Transverse colon (tissue), 4 donors: ENCODE measurements around the gene SECTM1. TPM values are rescaled to one million over a fixed set of nuclear protein-coding genes. Genes with fewer than 3 reads are reported as not detected.

Experiments used
- DNase-seq: peaks from one replicate; pipeline ENCODE4 v3.0.0-alpha.2; 2019
- H3K27ac ChIP-seq, 4 donors: fragments of 200-600 bp; sonication (generic); 2 replicates each; pipeline ENCODE4 v1.5.1; 2016 to 2018; ENCODE audit warnings: inconsistent platforms in 4 of 4
- H3K27me3 ChIP-seq: fragments of 200-600 bp; sonication (generic); 2 replicates; pipeline ENCODE4 v1.5.1; 2017; ENCODE audit warnings: inconsistent platforms
- H3K36me3 ChIP-seq, 4 donors: fragments of 200-600 bp; sonication (generic); 2 replicates each; pipeline ENCODE4 v1.5.1; 2017 to 2019; ENCODE audit warnings: inconsistent platforms in 4 of 4
- H3K4me1 ChIP-seq, 4 donors: fragments of 200-600 bp; sonication (generic); 2 replicates each; pipeline ENCODE4 v1.5.1; 2017 to 2020; ENCODE audit warnings: inconsistent platforms in 4 of 4
- H3K4me3 ChIP-seq, 4 donors: fragments of 200-600 bp; sonication (generic); 1 replicate in 1 of 4; 2 replicates in 3 of 4; pipeline versions ENCODE4 v1.5.1 to v1.6.1; 2017 to 2019; ENCODE audit warnings: inconsistent platforms in 4 of 4
- H3K9me3 ChIP-seq, 2 donors: fragments of 200-600 bp; sonication (generic); 2 replicates each; pipeline ENCODE4 v1.5.1; 2017 to 2019; ENCODE audit warnings: inconsistent platforms in 2 of 2
- EP300 ChIP-seq: sonication (generic); formaldehyde crosslinking; IDR thresholded peaks from one replicate; pipeline ENCODE4 v1.6.1; 2017; ENCODE audit warnings: antibody characterized with exemption, low read depth
- POLR2A ChIP-seq: fragments of 450-650 bp; IDR thresholded peaks from one replicate; pipeline ENCODE4 v1.6.1; 2016; ENCODE audit warnings: antibody characterized with exemption, mild to moderate bottlenecking, moderate library complexity
- POLR2AphosphoS5 ChIP-seq, 3 donors: sonication (generic); formaldehyde crosslinking; IDR thresholded peaks; one replicate each; pipeline ENCODE4 v1.6.1; 2016; ENCODE audit warnings: antibody characterized with exemption in 3 of 3
- WGBS, 2 donors: methylation state at CpG; one replicate each; pipeline ENCODE4 v1.1.5; 2018; ENCODE audit warnings: low coverage in 1 of 2; 5-methylcytosine and 5-hydroxymethylcytosine counted together
- in situ Hi-C, 4 donors: fragments of 200-750 bp; cut with MboI; loops; one replicate each; pipeline versions ENCODE4 v1.15.0 to v1.15.1; 2017; ENCODE audit warnings: low sequenced_read_pairs in 3 of 4, low pct_ligation_motif_present in 1 of 4, low pct_unique_long_range_greater_than_20kb in 1 of 4
- intact Hi-C: fragments of 100-400 bp; cut with DNase I; formaldehyde crosslinking; loops from one replicate; pipeline ENCODE4 v1.15.1; 2023; ENCODE audit warnings: low total_unique reads
- total RNA-seq, 4 donors: library from RNA; depleted of rRNA; stranded (reverse); fragments of >200 nt; gene quantifications; one replicate each; pipeline ENCODE4 v1.1.0, GENCODE V29; 2016
- TF ChIP-seq, protein P1 (sequence below), 5 experiments: fragments of 200-600 bp in 3 of 5; fragments of 450-650 bp in 2 of 5; sonication (generic) in 3 of 5; IDR thresholded peaks; 1 replicate in 2 of 5; 2 replicates in 3 of 5; pipeline ENCODE4 v1.5.1; 2016 to 2017; ENCODE audit warnings: antibody characterized with exemption in 5 of 5, inconsistent platforms in 3 of 5, mild to moderate bottlenecking in 2 of 5, moderate library complexity in 1 of 5

Gene SECTM1
- total RNA-seq, 4 donors from 2014 or later: 5.8 to 127 (median 107) TPM

DNA sequence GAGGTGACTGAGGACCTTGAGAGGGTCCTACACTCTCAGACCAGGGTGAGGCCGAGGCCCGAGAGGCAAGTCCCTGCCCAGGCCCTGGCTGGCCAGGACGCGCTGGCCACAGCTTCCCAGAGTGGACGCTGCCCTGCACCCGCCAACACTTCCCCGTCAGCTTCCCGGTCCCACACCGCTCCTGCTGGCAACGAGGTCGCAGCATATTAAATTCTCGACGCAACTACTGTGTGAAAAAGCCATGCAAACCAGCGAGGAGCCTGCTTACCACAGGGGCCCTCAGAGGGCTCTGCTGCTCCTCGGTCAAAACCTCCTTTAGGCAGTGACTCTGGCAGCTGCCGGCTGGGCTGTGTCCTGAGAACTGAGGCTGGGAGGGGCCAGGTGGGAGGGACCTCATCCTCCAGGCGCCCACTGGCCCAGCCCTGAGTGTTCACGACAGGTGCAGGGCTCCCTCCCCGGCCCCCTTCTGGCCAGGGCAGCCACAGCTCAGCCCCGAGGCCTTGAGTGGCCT, 23.3 kb upstream of the SECTM1 start:
- DNase-seq: peak; percentile 67
- TF ChIP-seq POLR2A (no peak), EP300 (no peak), POLR2AphosphoS5 (IDR thresholded peaks at IDR 0.05) (no peak)
- TF ChIP-seq, protein P1, sequence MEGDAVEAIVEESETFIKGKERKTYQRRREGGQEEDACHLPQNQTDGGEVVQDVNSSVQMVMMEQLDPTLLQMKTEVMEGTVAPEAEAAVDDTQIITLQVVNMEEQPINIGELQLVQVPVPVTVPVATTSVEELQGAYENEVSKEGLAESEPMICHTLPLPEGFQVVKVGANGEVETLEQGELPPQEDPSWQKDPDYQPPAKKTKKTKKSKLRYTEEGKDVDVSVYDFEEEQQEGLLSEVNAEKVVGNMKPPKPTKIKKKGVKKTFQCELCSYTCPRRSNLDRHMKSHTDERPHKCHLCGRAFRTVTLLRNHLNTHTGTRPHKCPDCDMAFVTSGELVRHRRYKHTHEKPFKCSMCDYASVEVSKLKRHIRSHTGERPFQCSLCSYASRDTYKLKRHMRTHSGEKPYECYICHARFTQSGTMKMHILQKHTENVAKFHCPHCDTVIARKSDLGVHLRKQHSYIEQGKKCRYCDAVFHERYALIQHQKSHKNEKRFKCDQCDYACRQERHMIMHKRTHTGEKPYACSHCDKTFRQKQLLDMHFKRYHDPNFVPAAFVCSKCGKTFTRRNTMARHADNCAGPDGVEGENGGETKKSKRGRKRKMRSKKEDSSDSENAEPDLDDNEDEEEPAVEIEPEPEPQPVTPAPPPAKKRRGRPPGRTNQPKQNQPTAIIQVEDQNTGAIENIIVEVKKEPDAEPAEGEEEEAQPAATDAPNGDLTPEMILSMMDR (IDR thresholded peaks at IDR 0.05): no peak
- peaks cover 0 to 2% (median 0%) of the 10 kb centered on the region in 4 donors for H3K4me1 ChIP-seq
- H3K27me3 ChIP-seq: peaks cover 38% of the 10 kb centered on the region
- H3K27ac ChIP-seq: no peak overlapping the region
- no peaks in the 10 kb centered on the region for H3K36me3 ChIP-seq
- WGBS, 2 donors: 37% methylated on average over 4 of the region's 20 CpGs; no CpG with 5 or more reads in 1 of the 2 donors
- intact Hi-C loops (loop anchor here (5.0 kb wide), 1 partner anchor 55 kb away; no protein-coding TSS in a partner anchor), in situ Hi-C loops (loop anchor here in 2 of 4 donors (5.0 to 10.0 kb wide), 3 partner anchors 50 to 198 kb away; partner anchors contain the start of genes HEXD (in 1 of the 2) and OGFOD3 (in 1 of the 2))
- no peaks in the 10 kb centered on the region for H3K9me3 ChIP-seq
- no peak overlapping the region for H3K4me3 ChIP-seq

DNA sequence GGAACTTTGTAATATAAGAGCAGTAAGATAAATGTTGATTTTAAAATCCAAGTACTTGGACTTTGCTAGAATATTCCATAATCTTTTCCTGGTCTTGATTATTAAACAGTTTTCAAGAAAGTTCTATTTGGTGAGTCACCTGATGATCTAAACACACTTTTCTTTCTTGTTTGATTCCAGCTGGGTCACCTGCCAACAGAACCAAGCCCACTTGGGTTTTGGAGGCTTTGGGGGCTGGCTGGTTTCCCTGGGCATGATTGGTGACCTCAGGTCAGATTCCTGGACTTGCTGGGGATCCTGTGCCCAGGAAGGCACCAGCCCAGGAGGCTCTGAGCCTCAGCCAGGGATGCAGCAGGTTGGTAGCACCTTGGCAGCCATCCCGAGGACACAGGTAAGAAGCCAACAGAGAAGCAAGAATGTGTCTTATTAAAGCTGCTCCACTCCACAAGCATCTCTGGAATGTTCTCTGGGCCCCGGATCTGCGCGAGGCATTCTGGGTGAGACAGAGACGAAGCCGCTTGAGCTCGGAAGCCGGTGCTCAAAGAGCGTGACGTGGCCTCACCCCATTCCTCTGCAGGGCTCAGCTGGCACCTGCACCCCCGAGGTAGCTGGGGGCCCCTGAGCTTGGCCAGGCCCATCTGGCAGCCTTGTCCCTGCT, 22.3 kb upstream of the SECTM1 start:
- intact Hi-C loops (loop anchor here (5.0 kb wide), 1 partner anchor 56 kb away; no protein-coding TSS in a partner anchor), in situ Hi-C loops (loop anchor here in 2 of 4 donors (5.0 to 10.0 kb wide), 3 partner anchors 51 to 199 kb away; partner anchors contain the start of genes HEXD (in 1 of the 2) and OGFOD3 (in 1 of the 2))
- Histone ChIP-seq H3K9me3 (no peaks in the 10 kb centered on the region), H3K4me3 (no peak overlapping the region), H3K4me1 (peaks cover 0 to 6% (median 0%) of the 10 kb centered on the region in 4 donors), H3K27ac (no peak overlapping the region), H3K27me3 (peaks cover 42% of the 10 kb centered on the region), H3K36me3 (no peaks in the 10 kb centered on the region)
- DNase-seq: no peak
- TF ChIP-seq, protein P1 (IDR thresholded peaks at IDR 0.05): no peak
- TF ChIP-seq POLR2AphosphoS5 (IDR thresholded peaks at IDR 0.05) (no peak), POLR2A (no peak), EP300 (no peak)
- 0 to 74% methylated on average over 1 to 10 of the region's 11 CpGs for WGBS, 2 donors

DNA sequence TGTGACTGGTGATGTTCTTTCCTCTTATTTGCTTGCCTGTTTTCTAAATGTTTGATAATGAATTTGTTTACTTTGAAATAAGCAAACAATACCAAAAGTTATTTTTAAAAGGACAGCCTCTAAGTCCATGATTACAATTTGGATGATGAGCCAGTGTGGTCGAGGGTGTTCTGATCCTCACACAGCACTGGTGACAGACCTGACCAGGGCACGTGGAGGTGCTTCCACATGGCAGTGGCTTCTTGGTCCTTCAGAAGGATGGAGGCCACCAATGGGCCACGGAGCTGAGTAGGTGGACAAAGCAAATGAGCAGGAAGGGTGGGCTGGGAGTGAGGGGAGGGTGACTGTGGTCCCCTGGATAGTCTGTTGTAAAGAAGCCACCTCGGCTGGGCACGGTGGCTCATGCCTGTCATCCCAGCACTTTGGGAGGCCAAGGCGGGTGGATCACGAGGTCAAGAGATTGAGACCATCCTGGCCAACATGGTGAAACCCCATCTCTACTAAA, 21.3 kb upstream of the SECTM1 start:
- Histone ChIP-seq H3K36me3 (no peaks in the 10 kb centered on the region), H3K9me3 (no peaks in the 10 kb centered on the region), H3K4me1 (peaks cover 0 to 6% (median 0%) of the 10 kb centered on the region in 4 donors), H3K4me3 (no peak overlapping the region), H3K27me3 (peaks cover 46% of the 10 kb centered on the region), H3K27ac (no peak overlapping the region)
- TF ChIP-seq POLR2A: no peak
- TF ChIP-seq EP300: no peak
- TF ChIP-seq, protein P1 (IDR thresholded peaks at IDR 0.05): no peak
- TF ChIP-seq POLR2AphosphoS5 (IDR thresholded peaks at IDR 0.05): no peak
- in situ Hi-C loops: loop anchor here in 3 of 4 donors (5.0 to 10.0 kb wide), 4 partner anchors 52 to 200 kb away; partner anchors contain the start of genes HEXD (in 2 of the 3) and OGFOD3 (in 2 of the 3)
- 75 to 81% methylated on average over 2 to 7 of the region's 7 CpGs for WGBS, 2 donors
- DNase-seq: no peak
- intact Hi-C loops: loop anchor here (5.0 kb wide), 2 partner anchors 57 to 417 kb away; no protein-coding TSS in a partner anchor

DNA sequence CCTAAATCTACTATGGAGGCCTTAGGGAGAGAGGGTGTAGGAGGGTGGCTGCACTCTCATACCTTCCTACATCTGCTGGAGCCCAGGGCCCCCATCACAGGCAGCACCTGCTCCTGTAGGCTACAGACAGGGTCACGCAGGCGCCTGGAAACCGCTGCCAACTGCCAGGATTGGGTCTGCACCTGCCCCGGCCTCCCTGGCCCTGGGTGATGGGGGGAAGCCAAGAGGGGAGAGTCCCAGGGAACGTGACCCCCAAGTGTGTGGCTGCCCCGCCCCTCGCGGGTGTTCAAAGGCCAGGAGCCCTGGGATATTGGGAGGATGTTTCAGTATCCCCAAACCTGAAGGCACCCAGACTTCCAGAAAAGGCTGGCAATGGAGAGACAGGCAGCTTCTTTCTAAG, 19.9 kb upstream of the SECTM1 start:
- H3K36me3 ChIP-seq: no peaks in the 10 kb centered on the region
- WGBS, 2 donors: 72% methylated on average over 8 of the region's 8 CpGs; no CpG with 5 or more reads in 1 of the 2 donors
- TF ChIP-seq POLR2AphosphoS5 (IDR thresholded peaks at IDR 0.05) (no peak), EP300 (no peak), POLR2A (no peak)
- TF ChIP-seq, protein P1 (IDR thresholded peaks at IDR 0.05): no peak
- no peak overlapping the region for H3K27ac ChIP-seq
- H3K27me3 ChIP-seq: peaks cover 41% of the 10 kb centered on the region
- in situ Hi-C loops (loop anchor here in 2 of 4 donors (5.0 to 10.0 kb wide), 3 partner anchors 61 to 201 kb away; partner anchors contain the start of genes HEXD (in 2 of the 2) and OGFOD3 (in 2 of the 2)), intact Hi-C loops (loop anchor here (5.0 kb wide), 1 partner anchor 419 kb away; no protein-coding TSS in a partner anchor)
- H3K9me3 ChIP-seq: no peaks in the 10 kb centered on the region
- H3K4me3 ChIP-seq: no peak overlapping the region
- peaks cover 0 to 9% (median 0%) of the 10 kb centered on the region in 4 donors for H3K4me1 ChIP-seq
- no peak for DNase-seq
